ENCODE data around the gene PROC.

GRCh38 chr2:127379712-127380355 lies 38.4 kb upstream of the PROC start:
- TF ChIP-seq CTCF (IDR thresholded peaks at IDR 0.05) (no peak), POLR2A (IDR thresholded peaks at IDR 0.05) (no peak)
